Osteoblast (primary cell): ENCODE measurements around the gene DUSP6. TPM values are rescaled to one million over a fixed set of nuclear protein-coding genes. Genes with fewer than 3 reads are reported as not detected.

Experiments
- DNase-seq: peaks from one replicate; pipeline ENCODE4 v3.0.0; 2011; ENCODE audit warnings: low spot score, mixed read lengths; ENCODE audit not compliant: insufficient read length; ENCODE audit errors: missing footprints
- H2AFZ ChIP-seq: 2 replicates; pipeline ENCODE4 v1.6.0; 2011; ENCODE audit warnings: mild to moderate bottlenecking, low read length
- H3K27ac ChIP-seq: 2 replicates; pipeline ENCODE4 v1.5.1; 2011; ENCODE audit warnings: mild to moderate bottlenecking, low read depth, low read length, moderate library complexity
- H3K27me3 ChIP-seq: 2 replicates; pipeline ENCODE4 v1.6.0; 2012; ENCODE audit warnings: mild to moderate bottlenecking, control low read depth, inconsistent platforms, low read length, moderate library complexity; ENCODE audit not compliant: insufficient read depth
- H3K36me3 ChIP-seq: 2 replicates; pipeline ENCODE4 v1.5.1; 2011; ENCODE audit warnings: mild to moderate bottlenecking, low read length, control low read depth, moderate library complexity; ENCODE audit not compliant: insufficient read depth
- H3K4me1 ChIP-seq: 2 replicates; pipeline ENCODE4 v1.5.1; 2011; ENCODE audit warnings: mild to moderate bottlenecking, low read length, control low read depth, moderate library complexity; ENCODE audit not compliant: insufficient read depth
- H3K4me2 ChIP-seq: 2 replicates; pipeline ENCODE4 v1.6.0; 2011; ENCODE audit warnings: mild to moderate bottlenecking, low read length; ENCODE audit not compliant: insufficient read depth
- H3K4me3 ChIP-seq: fragments of 200-600 bp; sonication (generic); 3 replicates; pipeline ENCODE4 v1.5.1; 2012; ENCODE audit warnings: mild to moderate bottlenecking, low read length, inconsistent platforms; ENCODE audit not compliant: insufficient read depth
- H3K79me2 ChIP-seq: 2 replicates; pipeline ENCODE4 v1.6.0; 2012; ENCODE audit warnings: mild to moderate bottlenecking, low read length, control low read depth, inconsistent platforms; ENCODE audit not compliant: insufficient read depth
- H3K9me3 ChIP-seq: 2 replicates; pipeline ENCODE4 v1.5.1; 2011; ENCODE audit warnings: low read depth, low read length, control low read depth
- H4K20me1 ChIP-seq: 2 replicates; pipeline ENCODE4 v1.6.0; 2012; ENCODE audit warnings: mild to moderate bottlenecking, low read length, control low read depth; ENCODE audit not compliant: insufficient read depth
- small RNA-seq: library from RNA; depleted of rRNA; stranded (forward); fragments of <200 nt; gene quantifications from one replicate; pipeline ENCODE3, GENCODE V24; 2012
- total RNA-seq: library from RNA; depleted of rRNA; stranded (reverse); fragments of >200 nt; gene quantifications from 2 replicates; pipeline ENCODE4 v1.2.3, GENCODE V29; 2012
- TF ChIP-seq, protein P1 (sequence below): IDR thresholded peaks from 2 replicates; pipeline ENCODE4 v1.5.1; 2011; ENCODE audit warnings: mild to moderate bottlenecking, low read depth, low read length, moderate library complexity; ENCODE audit errors: extremely low read depth

DUSP6 gene
- total RNA-seq, 1 donor, result 30.0 TPM

DNA sequence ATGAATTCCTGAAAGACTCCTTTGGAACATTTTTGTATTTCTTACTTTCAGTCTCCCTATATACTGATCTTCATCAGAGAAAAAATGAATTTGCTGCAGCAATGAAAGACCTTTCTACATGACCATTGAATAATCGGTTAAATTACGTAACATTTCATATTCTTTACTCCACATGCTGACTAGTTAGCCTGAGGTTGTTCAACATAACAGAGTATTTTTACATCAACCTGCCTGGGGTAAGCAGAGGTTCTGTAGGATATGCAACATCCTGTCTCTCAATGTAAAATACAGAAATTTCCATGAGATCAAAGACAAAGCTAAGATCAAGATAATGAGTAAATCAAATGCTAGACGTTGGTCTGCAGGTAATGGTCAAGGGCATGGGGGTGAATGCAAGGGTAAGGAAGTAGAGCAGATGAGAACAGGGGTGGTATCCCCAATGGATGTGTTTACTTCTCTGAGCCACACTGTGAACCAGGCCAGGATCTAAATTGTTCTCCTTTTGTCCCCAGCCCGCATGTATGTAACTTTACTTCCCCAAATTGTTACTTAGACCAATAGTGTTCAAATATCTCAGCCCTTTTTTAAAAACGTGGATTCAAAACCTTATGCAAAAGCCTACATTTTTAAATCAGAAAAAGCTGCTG is 45.4 kb downstream of the DUSP6 start:
- TF ChIP-seq, protein P1, sequence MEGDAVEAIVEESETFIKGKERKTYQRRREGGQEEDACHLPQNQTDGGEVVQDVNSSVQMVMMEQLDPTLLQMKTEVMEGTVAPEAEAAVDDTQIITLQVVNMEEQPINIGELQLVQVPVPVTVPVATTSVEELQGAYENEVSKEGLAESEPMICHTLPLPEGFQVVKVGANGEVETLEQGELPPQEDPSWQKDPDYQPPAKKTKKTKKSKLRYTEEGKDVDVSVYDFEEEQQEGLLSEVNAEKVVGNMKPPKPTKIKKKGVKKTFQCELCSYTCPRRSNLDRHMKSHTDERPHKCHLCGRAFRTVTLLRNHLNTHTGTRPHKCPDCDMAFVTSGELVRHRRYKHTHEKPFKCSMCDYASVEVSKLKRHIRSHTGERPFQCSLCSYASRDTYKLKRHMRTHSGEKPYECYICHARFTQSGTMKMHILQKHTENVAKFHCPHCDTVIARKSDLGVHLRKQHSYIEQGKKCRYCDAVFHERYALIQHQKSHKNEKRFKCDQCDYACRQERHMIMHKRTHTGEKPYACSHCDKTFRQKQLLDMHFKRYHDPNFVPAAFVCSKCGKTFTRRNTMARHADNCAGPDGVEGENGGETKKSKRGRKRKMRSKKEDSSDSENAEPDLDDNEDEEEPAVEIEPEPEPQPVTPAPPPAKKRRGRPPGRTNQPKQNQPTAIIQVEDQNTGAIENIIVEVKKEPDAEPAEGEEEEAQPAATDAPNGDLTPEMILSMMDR, result no peak
- Histone ChIP-seq H3K27ac (no peak overlapping the region), H4K20me1 (no peaks in the 10 kb centered on the region), H3K9me3 (no peaks in the 10 kb centered on the region), H3K36me3 (no peaks in the 10 kb centered on the region), H3K4me2 (no peak overlapping the region), H2AFZ (no peak overlapping the region), H3K79me2 (no peaks in the 10 kb centered on the region), H3K4me3 (no peak overlapping the region), H3K4me1 (no peaks in the 10 kb centered on the region), H3K27me3 (no peaks in the 10 kb centered on the region)
- DNase-seq, result no peak

DNA sequence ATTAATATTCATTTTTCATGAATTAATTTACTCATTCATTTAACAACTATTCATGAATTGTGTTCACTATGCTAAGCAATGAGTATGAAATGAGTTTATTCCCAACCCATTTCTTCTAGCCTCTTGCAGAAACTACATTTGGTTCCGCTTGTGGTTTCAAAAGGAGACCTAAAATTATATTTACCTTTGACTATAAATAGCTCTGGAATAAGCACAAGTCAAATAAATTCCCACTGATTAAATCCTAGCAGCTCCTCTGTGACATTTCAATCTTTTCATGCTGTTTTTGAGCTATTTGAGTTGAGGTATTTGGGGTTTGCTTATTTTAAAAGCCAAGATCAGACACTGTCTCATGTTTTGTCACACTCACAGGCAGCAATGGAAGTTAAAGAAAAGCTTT is 46.9 kb downstream of the DUSP6 start:
- Histone ChIP-seq H3K4me1 (no peaks in the 10 kb centered on the region), H3K27ac (no peak overlapping the region), H3K27me3 (no peaks in the 10 kb centered on the region), H3K79me2 (no peaks in the 10 kb centered on the region), H3K4me2 (no peak overlapping the region), H3K4me3 (no peak overlapping the region), H3K36me3 (no peaks in the 10 kb centered on the region), H3K9me3 (no peaks in the 10 kb centered on the region), H2AFZ (peak overlapping the region; percentile 11), H4K20me1 (no peaks in the 10 kb centered on the region)
- TF ChIP-seq, protein P1, result no peak
- no peak for DNase-seq

DNA sequence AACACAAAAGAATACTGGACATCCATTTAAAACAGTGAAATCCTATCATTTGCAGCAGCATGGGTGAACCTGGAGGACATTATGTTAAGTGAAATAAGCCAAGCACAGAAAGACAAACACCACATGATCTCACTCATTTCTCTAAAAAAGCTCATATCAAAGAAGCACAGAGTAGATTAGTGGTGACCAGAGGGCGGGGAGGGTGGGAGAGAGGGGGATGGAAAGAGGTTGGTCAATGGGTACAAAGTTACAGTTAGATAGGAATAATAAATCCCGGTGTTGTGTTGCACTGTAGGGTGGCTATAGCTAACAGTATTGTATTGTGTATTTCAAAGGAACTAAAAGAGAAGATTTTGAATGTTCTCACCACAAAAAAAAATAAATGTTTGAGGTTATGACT is 52.4 kb downstream of the DUSP6 start:
- Histone ChIP-seq H3K27me3 (no peaks in the 10 kb centered on the region), H3K4me1 (no peaks in the 10 kb centered on the region), H2AFZ (no peak overlapping the region), H3K79me2 (no peaks in the 10 kb centered on the region), H3K36me3 (no peaks in the 10 kb centered on the region), H3K4me2 (no peak overlapping the region), H3K4me3 (no peak overlapping the region), H4K20me1 (no peaks in the 10 kb centered on the region), H3K27ac (no peak overlapping the region), H3K9me3 (no peaks in the 10 kb centered on the region)
- no peak for DNase-seq
- TF ChIP-seq, protein P1, result no peak

DNA sequence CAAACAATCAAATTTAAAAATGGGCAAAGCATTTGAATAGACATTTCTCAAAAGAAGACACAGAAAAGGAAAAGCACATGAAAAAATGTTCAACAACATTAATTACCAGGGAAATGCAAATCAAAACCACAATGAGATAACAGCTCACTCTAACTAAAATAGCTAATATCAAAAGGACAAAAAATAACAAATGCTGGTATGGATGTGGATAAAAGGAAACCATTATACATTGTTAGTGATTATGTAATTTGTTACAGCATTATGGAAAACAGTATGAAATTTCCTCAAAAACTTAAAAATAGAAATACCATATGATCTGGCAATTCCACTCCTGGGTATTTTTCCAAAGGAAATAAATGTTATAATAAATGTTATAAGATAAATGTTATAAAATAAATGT is 52.9 kb downstream of the DUSP6 start:
- Histone ChIP-seq H3K4me1 (no peaks in the 10 kb centered on the region), H3K36me3 (no peaks in the 10 kb centered on the region), H4K20me1 (no peaks in the 10 kb centered on the region), H2AFZ (no peak overlapping the region), H3K9me3 (no peaks in the 10 kb centered on the region), H3K27me3 (no peaks in the 10 kb centered on the region), H3K4me2 (no peak overlapping the region), H3K27ac (no peak overlapping the region), H3K79me2 (no peaks in the 10 kb centered on the region), H3K4me3 (no peak overlapping the region)
- TF ChIP-seq, protein P1, result no peak
- no peak for DNase-seq

Small RNAs within 50 kb of the gene (small RNA-seq; reads per million reads assigned to genes)
- not detected for gene MRPS6P4

Other genes starting within 250 kb of the DUSP6 start
- gene GALNT4, start 172.3 kb upstream of the DUSP6 start, total RNA-seq, result 9.4 and 11.5 TPM in 2 replicates
- gene POC1B, start 173.5 kb upstream of the DUSP6 start, total RNA-seq, result 10.9 and 24.8 TPM in 2 replicates